ENCODE data around the gene PALD1.

DNA sequence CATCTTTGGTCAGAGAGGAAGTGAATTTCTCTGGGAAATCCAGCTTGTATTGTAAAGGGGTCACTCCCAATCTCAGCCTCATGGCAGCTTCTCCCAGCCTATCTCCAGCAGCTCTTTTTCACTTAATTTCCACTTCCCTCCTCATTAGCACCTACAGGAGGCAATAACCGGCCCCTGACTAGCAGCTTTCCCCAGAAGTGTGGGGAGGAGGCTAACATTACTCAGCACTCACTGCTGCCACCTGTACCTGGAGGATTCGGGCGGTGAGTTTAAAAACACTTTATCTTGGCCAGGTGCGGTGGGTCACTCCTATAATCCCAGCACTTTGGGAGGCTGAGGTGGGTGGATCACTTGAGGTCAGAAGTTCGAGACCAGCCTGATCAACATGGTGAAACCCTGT lies 40.8 kb upstream of the PALD1 start:
- no peak for TF ChIP-seq NR3C1 (CRISPR knock-in tag; IDR thresholded peaks at IDR 0.05)
- TF ChIP-seq, protein P1, sequence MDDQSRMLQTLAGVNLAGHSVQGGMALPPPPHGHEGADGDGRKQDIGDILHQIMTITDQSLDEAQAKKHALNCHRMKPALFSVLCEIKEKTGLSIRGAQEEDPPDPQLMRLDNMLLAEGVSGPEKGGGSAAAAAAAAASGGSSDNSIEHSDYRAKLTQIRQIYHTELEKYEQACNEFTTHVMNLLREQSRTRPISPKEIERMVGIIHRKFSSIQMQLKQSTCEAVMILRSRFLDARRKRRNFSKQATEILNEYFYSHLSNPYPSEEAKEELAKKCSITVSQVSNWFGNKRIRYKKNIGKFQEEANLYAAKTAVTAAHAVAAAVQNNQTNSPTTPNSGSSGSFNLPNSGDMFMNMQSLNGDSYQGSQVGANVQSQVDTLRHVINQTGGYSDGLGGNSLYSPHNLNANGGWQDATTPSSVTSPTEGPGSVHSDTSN (CRISPR knock-in tag; IDR thresholded peaks at IDR 0.05; ENCODE audit: borderline replicate concordance), result no peak
- no peak for TF ChIP-seq ZNF768 (CRISPR knock-in tag; IDR thresholded peaks at IDR 0.05)
- TF ChIP-seq SMARCC2 (IDR thresholded peaks at IDR 0.05), result no peak
- TF ChIP-seq TBP (CRISPR knock-in tag; IDR thresholded peaks at IDR 0.05), result no peak
- TF ChIP-seq POLR2AphosphoS5 (IDR thresholded peaks at IDR 0.05; ENCODE audit: low read depth, low read length), result no peak
- no peak for TF ChIP-seq BRCA1 (CRISPR knock-in tag; IDR thresholded peaks at IDR 0.05)
- no peak for TF ChIP-seq SOX6 (IDR thresholded peaks at IDR 0.05)
- no peak for TF ChIP-seq SOX6 (CRISPR knock-in tag; IDR thresholded peaks at IDR 0.05)
- TF ChIP-seq, protein P2, sequence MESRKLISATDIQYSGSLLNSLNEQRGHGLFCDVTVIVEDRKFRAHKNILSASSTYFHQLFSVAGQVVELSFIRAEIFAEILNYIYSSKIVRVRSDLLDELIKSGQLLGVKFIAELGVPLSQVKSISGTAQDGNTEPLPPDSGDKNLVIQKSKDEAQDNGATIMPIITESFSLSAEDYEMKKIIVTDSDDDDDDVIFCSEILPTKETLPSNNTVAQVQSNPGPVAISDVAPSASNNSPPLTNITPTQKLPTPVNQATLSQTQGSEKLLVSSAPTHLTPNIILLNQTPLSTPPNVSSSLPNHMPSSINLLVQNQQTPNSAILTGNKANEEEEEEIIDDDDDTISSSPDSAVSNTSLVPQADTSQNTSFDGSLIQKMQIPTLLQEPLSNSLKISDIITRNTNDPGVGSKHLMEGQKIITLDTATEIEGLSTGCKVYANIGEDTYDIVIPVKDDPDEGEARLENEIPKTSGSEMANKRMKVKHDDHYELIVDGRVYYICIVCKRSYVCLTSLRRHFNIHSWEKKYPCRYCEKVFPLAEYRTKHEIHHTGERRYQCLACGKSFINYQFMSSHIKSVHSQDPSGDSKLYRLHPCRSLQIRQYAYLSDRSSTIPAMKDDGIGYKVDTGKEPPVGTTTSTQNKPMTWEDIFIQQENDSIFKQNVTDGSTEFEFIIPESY (CRISPR knock-in tag; IDR thresholded peaks at IDR 0.05), result no peak
- TF ChIP-seq ZNF274 (CRISPR knock-in tag; IDR thresholded peaks at IDR 0.05), result no peak

Data from HepG2 (cell line).